A673 (cell line): ENCODE results near the gene NPAS4. TPM values are rescaled to one million over a fixed set of nuclear protein-coding genes. Genes with fewer than 3 reads are reported as not detected.

Experiments used
- BruUV-seq: library from RNA; stranded (reverse); fragments of 400-500 nt; replicated peaks from 2 replicates; lab custom pipeline; 2021; lab: Mats Ljungman, UMichigan
- CTCF ChIA-PET: fragments of 300-600 bp; sonication (Branson Sonifier 250); formaldehyde crosslinking; loops from one replicate; lab custom pipeline; 2022; ENCODE audit warnings: antibody characterized with exemption; lab: Charles Lee
- POLR2A ChIA-PET: fragments of 300-600 bp; sonication (Branson Sonifier 250); formaldehyde crosslinking; loops from one replicate; lab custom pipeline; 2022; ENCODE audit warnings: antibody characterized with exemption; ENCODE audit not compliant: low non-redundant PET; lab: Charles Lee
- DNase-seq: peaks from one replicate; pipeline ENCODE4 v3.0.0-alpha.2; 2015; ENCODE audit warnings: low spot score
- H3K27ac ChIP-seq: fragments of 200-600 bp; sonication (generic); 2 replicates; pipeline ENCODE4 v1.5.1; 2016; ENCODE audit warnings: mixed run types, low read depth, mild to moderate bottlenecking, mixed read lengths, antibody characterized with exemption, low read length; ENCODE audit not compliant: poor library complexity, severe bottlenecking
- H3K27me3 ChIP-seq: fragments of 200-600 bp; sonication (generic); replicated peaks from 2 replicates; pipeline ENCODE4 v1.6.1; 2017; ENCODE audit warnings: mixed run types, low read depth, mild to moderate bottlenecking, mixed read lengths, antibody characterized with exemption, low read length; ENCODE audit not compliant: insufficient read depth, poor library complexity
- H3K36me3 ChIP-seq: fragments of 200-600 bp; sonication (generic); 2 replicates; pipeline ENCODE4 v1.6.1; 2016; ENCODE audit warnings: mixed run types, mild to moderate bottlenecking, mixed read lengths, antibody characterized with exemption, low read length; ENCODE audit not compliant: insufficient read depth, poor library complexity, severe bottlenecking
- H3K4me1 ChIP-seq: fragments of 200-600 bp; sonication (generic); 2 replicates; pipeline ENCODE4 v1.6.1; 2017; ENCODE audit warnings: mixed run types, mild to moderate bottlenecking, mixed read lengths, antibody characterized with exemption, low read length; ENCODE audit not compliant: insufficient read depth, poor library complexity, severe bottlenecking
- H3K4me3 ChIP-seq: fragments of 200-600 bp; sonication (generic); 2 replicates; pipeline ENCODE4 v1.5.1; 2016; ENCODE audit warnings: low read depth, mixed run types, mild to moderate bottlenecking, mixed read lengths, low read length; ENCODE audit not compliant: poor library complexity, severe bottlenecking
- H3K9me3 ChIP-seq: fragments of 200-600 bp; sonication (generic); 2 replicates; pipeline ENCODE4 v1.6.1; 2016; ENCODE audit warnings: mixed run types, low read depth, mild to moderate bottlenecking, mixed read lengths, antibody characterized with exemption, low read length; ENCODE audit not compliant: poor library complexity, severe bottlenecking
- EZH2 ChIP-seq: fragments of 200-600 bp; sonication (generic); IDR thresholded peaks from 2 replicates; pipeline ENCODE4 v1.6.1; 2017; ENCODE audit warnings: borderline replicate concordance, low read depth, mild to moderate bottlenecking, mixed read lengths, antibody characterized with exemption, low read length; ENCODE audit not compliant: poor library complexity, severe bottlenecking
- intact Hi-C: fragments of 100-400 bp; cut with micrococcal nuclease; formaldehyde crosslinking; loops from one replicate; pipeline ENCODE4 v1.10.0; 2022; ENCODE audit not compliant: unreplicated experiment
- total RNA-seq: library from RNA; stranded (reverse); gene quantifications from 2 replicates; pipeline ENCODE4 v1.2.3, GENCODE V29; 2021
- TF ChIP-seq, protein P1 (sequence below): fragments of 300-800, 200-600 bp; sonication (generic); conservative IDR thresholded peaks from 2 replicates; pipeline ENCODE4 v1.5.1; 2017; ENCODE audit warnings: low read depth, mild to moderate bottlenecking, antibody characterized with exemption, low read length, moderate library complexity, mixed read lengths

Gene NPAS4
- total RNA-seq, 1 experiment from 2014 or later: not detected

- POLR2A ChIA-PET: no interaction called here
- Histone ChIP-seq H3K36me3 (no peaks in the 10 kb centered on the region), H3K9me3 (no peaks in the 10 kb centered on the region), H3K4me3 (no peak overlapping the region), H3K4me1 (no peaks in the 10 kb centered on the region), H3K27ac (no peak overlapping the region), H3K27me3 (peaks cover 24% of the 10 kb centered on the region)
- TF ChIP-seq EZH2: no peak
- TF ChIP-seq, protein P1, sequence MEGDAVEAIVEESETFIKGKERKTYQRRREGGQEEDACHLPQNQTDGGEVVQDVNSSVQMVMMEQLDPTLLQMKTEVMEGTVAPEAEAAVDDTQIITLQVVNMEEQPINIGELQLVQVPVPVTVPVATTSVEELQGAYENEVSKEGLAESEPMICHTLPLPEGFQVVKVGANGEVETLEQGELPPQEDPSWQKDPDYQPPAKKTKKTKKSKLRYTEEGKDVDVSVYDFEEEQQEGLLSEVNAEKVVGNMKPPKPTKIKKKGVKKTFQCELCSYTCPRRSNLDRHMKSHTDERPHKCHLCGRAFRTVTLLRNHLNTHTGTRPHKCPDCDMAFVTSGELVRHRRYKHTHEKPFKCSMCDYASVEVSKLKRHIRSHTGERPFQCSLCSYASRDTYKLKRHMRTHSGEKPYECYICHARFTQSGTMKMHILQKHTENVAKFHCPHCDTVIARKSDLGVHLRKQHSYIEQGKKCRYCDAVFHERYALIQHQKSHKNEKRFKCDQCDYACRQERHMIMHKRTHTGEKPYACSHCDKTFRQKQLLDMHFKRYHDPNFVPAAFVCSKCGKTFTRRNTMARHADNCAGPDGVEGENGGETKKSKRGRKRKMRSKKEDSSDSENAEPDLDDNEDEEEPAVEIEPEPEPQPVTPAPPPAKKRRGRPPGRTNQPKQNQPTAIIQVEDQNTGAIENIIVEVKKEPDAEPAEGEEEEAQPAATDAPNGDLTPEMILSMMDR: no peak
- intact Hi-C loops: no loop called here
- no TSS peak for BruUV-seq
- CTCF ChIA-PET: no interaction called here
- DNase-seq: no peak
These were observed 1.0 kb upstream of the NPAS4 start for GRCh38 chr11:66419825-66420224.

- no TSS peak for BruUV-seq
- TF ChIP-seq EZH2: no peak
- TF ChIP-seq, protein P1: no peak
- H3K4me3 ChIP-seq: no peak overlapping the region
These were observed 814 bp downstream of the NPAS4 start for GRCh38 chr11:66421492-66422205.

DNA sequence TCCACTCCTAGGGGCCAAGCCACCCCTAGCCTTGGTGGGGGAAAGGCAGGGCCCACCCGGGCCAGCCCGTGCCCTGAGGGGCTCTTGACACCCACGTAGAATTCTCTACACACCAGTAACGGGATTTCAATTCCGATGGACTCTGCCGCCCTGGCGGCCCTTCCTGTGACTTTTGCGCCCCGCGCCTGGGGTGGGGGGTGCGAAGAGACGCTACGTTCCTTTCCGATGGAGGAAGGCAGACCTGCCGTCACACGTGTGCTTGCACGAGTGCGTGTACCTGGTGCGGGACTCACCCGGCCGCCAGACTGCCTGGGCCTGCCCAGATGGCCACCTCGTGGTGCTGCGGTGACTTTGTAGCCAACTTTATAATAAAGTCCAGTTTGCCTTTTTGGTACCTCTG lies 5.5 kb downstream of the NPAS4 start:
- CTCF ChIA-PET: no interaction called here
- Histone ChIP-seq H3K9me3 (no peaks in the 10 kb centered on the region), H3K4me3 (no peak overlapping the region), H3K4me1 (no peaks in the 10 kb centered on the region), H3K27ac (no peak overlapping the region), H3K36me3 (no peaks in the 10 kb centered on the region), H3K27me3 (peaks cover under 1% of the 10 kb centered on the region)
- no TSS peak for BruUV-seq
- intact Hi-C loops: no loop called here
- DNase-seq: no peak
- no peak for TF ChIP-seq EZH2
- TF ChIP-seq, protein P1: no peak
- POLR2A ChIA-PET: no interaction called here

More at GRCh38 chr11:66421492-66422205, 814 bp downstream of the NPAS4 start:
- Histone ChIP-seq H3K27me3 (peaks cover 24% of the 10 kb centered on the region), H3K9me3 (no peaks in the 10 kb centered on the region), H3K36me3 (no peaks in the 10 kb centered on the region), H3K27ac (no peak overlapping the region), H3K4me1 (no peaks in the 10 kb centered on the region)
- CTCF ChIA-PET: interaction anchor here (0.6 to 1.4 kb wide), 6 partner anchors 9 to 257 kb away, joined by 3 to 10 read pairs (median 6); partner anchors contain the start of gene MRPL11
- DNase-seq: peak; percentile 94
- intact Hi-C loops: no loop called here
- POLR2A ChIA-PET: interaction anchor here (0.5 to 0.8 kb wide), 3 partner anchors 45 to 326 kb away, joined by 3 to 4 read pairs (median 3); partner anchors contain the start of gene PELI3
